GM21737 (cell line): ENCODE measurements around the gene RPS6KB1.
"Not testable (repeated sequence)": the region's sequence is repeated elsewhere in the genome, so short reads cannot be mapped to it uniquely, and the experiment has no call there.

Experiments used
- ATAC-seq: cut with Tn5 transposase; IDR thresholded peaks from one replicate; pipeline ENCODE4 v1.9.1; 2021; ENCODE audit warnings: mild to moderate bottlenecking, moderate library complexity; ENCODE audit not compliant: unreplicated experiment

Gene RPS6KB1

DNA sequence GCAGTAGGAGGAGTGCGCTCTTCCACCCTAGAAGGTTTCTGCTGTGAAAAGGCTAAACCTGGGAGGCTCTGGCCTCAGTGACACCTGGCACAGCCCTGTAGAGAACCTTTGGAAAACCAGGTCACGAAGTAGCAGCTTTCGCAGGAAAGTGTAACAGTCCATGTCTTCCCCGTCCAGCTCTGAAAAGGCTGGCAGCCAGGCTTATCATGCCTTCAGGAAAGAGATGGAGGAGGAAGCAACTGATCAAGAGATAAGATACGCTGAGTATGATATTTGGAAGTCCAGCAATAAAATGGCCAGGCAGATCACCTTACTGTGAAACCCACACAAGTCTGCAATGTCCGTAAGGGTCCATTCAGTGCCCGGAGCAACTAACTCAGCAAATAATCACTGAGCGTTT lies 22.4 kb upstream of the RPS6KB1 start:
- no peak for ATAC-seq

DNA sequence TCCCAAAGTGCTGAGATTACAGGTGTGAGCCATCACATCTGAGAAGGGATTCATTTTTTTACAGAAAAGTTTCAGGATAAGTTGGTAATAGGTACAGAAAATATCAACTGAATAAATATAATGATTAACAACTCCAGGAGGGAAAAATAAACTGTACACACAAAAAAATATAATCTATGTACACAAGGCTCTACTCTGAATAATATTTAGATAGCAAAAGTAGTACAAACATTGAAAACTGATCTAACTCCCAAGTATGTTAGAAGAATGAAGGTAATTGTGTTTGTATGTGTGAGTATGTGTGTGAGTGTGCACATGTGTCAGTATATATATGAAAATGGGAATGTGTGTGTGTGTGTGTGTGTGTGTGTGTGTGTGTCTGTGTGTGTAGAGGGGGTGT lies 20.6 kb upstream of the RPS6KB1 start:
- ATAC-seq, result no peak

DNA sequence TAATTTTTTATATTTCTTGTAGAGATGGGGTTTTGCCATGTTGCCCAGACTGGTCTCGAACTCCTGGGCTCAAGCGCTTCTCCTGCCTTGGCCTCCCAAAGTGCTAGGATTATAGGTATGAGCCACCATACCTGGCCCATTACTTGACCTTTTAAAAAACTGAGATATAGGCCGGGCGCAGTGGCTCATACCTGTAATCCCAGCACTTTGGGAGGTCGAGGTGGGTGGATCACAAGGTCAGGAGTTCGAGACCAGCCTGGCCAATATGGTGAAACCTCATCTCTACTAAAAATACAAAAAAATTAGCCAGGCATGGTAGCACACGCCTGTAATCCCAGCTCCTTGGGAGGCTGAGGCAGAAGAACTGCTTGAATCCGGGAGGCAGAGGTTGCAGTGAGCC lies 19.5 kb upstream of the RPS6KB1 start:
- ATAC-seq, result not testable (repeated sequence)

DNA sequence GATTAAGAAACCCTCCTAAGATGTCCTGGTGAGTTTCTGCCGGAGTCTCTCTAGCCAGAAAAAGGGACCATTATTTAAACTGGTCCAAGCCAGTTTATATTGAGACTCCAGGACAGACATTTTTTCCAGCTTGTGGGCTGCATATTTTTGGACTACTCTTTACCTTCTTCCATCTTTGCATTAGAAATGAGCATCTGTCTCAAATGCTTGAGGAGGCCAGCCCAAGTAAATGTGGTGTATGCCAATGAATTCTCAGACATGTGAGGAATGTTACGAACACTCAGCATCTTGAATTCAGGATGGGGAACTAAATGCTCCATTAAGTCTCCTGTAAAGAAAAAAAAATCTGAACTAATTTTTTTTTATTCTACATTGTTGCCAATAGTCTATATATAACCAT lies 18.5 kb upstream of the RPS6KB1 start:
- no peak for ATAC-seq

DNA sequence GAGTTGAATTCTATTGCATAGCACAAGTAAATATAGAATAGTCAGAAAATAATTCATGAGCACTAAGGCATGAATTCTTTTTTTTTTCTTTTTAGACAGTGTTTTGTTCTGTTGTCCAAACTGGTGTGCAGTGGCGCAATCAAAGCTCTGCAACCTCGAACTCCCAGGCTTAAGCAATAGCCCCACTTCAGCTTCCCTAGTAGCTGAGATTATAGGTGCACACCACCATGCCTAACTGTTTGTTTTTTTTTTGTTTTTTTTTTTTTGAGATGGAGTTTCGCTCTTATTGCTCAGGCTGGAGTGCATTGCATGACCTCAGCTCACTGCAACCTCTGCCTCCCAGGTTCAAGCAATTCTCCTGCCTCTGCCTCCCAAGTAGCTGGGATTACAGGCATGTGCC lies 16.8 kb upstream of the RPS6KB1 start:
- no peak for ATAC-seq

DNA sequence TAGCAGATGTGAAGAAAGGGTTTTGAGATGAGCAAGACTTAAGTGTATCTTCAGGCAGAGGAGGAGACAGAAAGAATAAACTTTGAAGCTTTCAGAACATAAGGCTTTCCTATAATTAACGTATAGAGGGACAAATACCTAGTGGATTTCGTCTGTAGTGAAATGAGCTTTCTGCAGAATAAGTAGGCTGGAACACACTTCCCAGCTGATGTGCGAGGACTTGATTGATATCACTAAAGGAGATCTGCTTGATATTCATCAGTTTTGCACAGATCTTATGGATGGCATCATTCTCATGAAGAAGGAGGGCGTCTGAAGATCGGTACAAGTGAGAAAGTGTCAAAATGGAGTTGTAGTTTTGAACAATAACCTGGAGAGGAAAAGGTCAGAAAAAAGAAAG lies 15.0 kb upstream of the RPS6KB1 start:
- no peak for ATAC-seq

DNA sequence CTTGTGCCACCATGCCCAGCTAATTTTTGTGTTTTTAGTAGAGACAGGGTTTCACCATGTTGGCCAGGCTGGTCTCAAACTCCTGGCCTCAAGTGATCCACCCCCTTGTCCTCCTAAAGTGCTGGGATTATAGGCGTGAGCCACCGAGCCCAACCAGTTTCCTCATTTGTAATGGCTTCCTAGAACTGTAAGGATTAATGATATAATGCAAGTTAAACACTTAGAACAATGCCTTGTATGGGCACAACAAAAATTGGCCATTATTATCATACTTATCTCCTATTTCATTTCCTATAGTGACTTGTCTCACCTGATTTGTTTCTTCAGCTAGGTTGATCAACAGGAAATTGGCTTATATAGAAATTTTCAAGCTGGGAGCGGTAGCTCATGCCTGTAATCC lies 14.3 kb upstream of the RPS6KB1 start:
- ATAC-seq, result no peak

DNA sequence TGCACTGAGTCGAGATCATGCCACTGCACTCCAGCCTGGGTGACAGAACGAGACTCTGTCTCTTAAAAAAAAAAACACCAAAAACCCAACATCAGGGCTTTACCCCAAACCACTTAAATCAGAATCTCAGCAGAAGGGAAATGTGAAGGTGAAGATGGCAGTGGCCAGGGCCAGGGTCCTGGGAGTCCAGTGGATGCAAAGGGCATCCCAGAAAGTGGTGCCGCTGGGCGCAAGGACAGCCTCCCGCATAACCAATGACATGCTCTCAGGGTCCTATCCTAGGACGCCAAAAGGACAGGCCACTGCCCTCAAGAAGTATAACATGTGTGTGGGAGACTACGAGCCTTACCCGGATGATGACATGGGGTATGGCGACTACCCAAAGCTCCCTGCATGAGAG lies 8.1 kb upstream of the RPS6KB1 start:
- ATAC-seq, result no peak

DNA sequence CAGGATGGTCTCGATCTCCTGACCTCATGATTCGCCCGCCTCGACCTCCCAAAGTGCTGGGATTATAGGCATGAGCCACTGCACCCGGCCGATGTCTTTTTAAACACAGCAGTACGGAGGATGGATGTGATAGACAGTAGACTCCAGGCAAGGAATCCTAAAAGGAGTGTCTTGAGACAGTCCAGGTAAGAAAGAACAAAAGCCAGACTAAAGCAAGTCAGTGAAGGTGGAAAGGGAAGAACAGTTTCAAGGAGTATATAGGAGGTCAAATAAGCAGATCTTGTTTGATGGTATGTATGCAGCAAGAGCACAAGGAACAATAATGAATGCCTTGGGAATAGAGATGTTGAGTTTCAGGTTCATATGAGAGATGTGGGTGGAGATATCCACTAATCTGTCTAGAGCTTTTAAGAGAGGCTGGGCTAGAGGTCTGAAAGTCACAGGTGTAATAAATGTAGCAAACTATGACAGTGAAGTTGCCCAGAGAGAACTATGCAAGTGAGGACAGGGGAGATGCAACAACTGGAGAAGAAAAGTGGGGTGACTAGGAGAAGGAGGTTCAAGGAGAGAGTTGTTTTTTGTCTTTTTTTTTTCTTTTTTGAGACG lies 4.7 kb upstream of the RPS6KB1 start:
- no peak for ATAC-seq

DNA sequence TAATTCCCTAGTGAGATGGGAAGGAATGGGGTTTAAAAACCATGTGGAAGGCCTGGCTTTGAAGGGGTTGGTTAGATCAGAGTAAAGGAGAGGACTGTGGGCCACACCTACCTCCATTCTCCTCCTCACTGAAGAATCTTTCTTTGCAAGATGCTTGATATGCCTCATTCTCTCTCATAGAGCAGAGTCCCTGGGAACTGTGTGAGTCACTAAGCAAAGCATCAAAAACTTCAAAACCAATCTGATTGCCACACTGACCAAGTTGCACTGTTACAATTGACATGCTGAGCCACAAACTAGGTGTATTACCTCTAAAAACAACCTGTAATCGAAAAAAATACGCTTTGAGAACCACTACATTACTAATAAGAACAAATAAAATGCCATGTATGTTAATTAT lies 2.2 kb upstream of the RPS6KB1 start:
- no peak for ATAC-seq

DNA sequence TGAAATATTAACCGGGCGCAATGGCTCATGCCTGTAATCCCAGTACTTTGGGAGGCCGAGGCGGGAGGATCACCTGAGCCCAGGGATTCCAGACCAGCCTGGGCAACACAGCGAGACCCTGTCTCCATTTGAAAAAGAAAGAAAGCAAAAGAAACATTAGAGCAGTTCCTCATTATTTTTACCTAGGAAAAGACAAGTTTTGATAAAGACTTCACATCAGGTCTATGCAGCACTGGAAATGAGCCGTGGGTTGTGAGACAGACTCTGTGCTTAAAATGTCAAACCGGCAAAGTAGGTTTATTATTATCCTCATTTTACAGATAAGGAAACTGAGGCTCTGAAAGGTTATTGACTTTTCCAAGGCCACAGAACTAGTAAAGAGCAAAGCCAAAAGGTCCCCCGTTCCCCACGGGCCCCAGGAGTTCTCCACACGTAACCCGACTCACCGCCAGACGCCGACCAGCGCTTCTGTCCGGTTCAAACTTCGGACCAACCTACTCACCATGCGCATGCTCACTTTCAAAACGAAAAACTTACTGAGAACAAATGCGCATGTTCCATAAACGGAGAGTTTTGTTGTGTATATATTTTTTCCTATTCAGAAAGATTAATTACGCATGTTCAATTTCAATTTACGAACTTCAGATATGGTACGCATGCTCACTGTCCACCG lies 534 bp upstream of the RPS6KB1 start:
- ATAC-seq, result peak; percentile 56

DNA sequence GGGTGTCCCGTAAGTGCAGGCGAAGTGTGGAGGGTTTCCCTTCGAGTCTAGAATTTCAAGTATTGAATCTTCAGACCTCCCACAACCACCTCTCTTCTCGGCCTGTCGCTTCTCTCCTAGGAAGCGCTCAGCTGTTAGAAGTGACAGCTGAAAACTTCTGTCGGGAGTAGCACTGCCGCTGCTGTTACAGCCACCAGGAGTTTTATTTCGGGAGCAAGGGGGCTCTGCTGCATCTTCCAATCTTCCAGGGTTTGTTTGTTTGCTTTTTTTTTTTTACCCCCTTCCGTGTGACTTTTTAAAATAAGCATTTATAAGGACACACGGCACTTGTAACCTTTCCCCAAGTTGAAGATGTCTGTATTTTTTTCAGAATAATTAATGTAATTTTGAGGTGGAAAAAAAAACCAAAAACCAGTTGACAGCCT lies 767 bp downstream of the RPS6KB1 start:
- ATAC-seq, result no peak

DNA sequence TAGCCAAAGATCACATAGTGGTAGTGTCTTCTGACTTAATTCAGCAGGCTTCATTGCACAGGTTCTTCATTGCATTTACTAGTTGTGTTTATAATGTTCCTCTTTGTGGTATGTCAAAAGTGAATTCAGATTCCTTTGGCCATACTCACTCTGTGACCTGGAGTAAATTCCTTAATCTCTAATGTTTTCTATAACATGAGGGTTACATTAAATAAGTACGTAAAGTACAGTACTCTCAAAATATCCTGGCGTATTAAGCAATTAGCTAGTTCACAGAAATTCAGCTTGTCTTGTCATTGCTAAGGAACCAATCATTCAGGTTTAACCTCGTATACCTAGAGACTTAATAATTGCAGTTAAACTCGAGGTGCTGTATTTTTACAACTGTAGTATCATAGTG lies 4.2 kb downstream of the RPS6KB1 start:
- no peak for ATAC-seq

DNA sequence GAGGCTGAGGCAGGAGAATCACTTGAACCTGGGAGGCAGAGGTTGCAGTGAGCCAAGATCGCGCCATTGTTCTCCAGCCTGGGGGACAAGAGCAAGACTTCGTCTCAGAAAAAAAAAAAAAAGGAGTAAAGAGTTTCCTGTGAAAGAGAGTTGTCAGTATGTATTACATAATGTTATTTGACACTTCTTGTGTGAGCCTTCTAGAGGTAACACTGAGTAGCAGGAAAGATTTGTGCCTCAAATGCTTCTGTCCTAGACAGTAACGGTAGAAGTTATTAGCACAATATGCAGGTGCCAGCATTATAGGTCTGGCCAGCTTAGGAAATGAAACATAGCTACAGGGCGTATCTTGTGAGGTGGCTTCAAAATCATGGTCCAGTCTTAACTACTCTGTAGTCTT lies 6.2 kb downstream of the RPS6KB1 start:
- ATAC-seq, result no peak

DNA sequence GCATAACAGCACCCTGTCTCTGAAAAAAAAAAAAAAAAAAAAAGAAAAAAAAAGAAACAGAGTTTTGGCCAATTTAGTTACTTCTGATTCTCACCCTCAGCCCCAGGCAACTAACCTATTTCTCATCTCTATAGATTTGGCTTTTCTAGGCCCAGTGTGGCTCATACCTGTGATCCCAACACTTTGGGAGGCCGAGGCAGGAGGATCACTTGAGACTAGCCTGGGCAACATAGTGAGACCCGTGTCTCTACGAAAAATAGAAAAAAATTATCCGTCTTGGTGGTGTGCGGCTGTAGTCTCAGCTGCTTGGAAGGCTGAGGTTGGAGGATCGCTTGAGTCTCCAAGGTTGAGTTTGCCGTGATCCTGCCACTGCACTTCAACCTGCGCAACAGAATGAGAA lies 8.7 kb downstream of the RPS6KB1 start:
- ATAC-seq, result no peak

DNA sequence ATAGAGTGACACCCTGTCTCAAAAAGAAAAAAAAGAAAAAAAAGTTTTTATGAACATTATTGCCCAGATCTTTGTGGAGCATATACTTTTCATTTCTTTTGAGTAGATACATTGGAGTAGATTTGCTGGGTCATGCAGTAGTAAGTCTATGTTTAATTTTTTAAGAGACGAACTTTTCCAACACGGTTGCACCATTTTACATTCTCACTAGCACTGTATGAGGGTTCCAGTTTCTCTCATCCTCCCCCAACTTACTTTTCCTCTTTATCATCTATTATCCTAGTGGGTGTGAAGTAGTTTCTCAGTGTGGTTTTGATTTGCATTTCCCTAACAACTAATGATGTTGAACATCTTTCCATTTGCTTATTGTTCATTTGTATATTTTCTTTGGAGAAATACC lies 10.5 kb downstream of the RPS6KB1 start:
- ATAC-seq, result no peak

DNA sequence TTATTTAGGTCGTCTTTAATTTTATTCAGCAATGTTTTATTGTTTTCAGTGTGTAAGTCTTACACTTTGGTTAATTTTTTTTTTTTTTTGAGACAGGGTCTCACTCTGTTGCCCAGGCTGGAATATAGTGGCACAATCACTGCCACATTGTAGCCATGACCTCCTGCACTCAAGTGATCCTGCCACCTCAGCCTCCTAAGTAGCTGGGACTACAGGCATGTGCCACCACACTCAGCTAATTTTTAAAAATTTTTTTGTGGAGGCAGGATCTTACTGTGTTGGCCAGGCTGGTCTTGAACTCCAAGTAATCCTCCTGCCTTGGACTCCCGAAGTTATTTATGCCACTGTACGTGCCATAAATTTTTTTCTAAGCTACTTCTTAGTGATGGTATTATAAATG lies 14.5 kb downstream of the RPS6KB1 start:
- ATAC-seq, result no peak

DNA sequence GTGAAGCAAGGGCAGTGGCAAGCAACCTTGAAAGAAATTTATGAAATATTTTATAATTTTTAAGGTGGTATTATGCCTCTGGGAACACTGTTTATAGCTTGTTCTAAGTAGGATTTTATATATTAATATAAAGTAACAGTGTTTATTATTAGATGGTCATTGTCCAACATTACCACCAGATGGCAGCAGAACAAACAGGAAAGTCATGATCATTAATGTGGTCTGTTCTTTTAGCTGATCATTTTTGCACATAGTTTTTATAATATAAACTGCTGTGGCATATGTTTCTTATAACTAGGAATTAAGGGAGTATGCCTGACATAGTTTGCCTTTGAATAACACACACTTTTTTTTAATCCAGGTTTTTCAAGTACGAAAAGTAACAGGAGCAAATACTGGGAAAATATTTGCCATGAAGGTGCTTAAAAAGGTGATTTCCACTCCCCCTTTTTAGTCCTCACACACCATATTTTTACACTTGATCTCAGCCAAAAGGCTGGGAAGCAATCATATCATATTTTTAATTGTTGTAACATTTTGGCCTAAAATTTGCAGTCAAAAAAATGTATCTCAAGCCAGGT lies 21.4 kb downstream of the RPS6KB1 start:
- no peak for ATAC-seq

DNA sequence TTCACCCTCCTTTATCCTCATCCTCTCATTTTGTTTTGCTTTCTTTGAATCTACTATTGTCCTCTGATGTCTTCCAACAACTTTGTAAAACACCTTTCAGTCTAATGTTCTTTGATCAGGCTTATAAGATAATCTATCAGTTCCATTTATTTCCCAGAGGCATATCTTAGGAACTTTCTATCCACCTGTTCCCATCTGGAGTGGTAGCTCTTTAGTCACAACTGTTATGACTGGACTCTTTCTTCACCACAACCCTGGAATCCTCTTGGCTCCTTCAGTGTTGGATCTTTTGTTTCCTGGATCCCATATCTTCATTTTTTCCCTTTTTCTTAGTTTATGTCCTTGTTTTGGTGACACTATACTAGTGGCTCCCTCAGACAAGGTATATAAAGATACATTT lies 23.5 kb downstream of the RPS6KB1 start:
- ATAC-seq, result no peak

DNA sequence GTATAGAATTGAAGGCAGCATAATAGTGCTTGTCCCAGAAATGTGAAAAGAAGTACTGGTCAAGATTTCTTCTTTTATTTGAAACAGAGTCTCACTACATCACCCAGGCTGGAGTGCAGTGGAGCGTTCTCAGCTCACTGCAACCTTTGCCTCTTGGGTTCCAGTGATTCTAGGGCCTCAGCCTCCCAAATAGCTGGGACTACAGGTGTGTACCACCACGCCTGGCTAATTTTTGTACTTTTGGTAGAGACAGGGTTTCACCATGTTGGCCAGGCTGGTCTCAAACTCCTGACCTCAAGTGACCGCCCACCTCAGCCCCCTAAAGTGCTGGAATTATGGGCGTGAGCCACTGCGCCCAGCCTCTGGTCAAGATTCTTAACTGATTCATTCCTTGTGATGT lies 27.7 kb downstream of the RPS6KB1 start:
- ATAC-seq, result not testable (repeated sequence)

DNA sequence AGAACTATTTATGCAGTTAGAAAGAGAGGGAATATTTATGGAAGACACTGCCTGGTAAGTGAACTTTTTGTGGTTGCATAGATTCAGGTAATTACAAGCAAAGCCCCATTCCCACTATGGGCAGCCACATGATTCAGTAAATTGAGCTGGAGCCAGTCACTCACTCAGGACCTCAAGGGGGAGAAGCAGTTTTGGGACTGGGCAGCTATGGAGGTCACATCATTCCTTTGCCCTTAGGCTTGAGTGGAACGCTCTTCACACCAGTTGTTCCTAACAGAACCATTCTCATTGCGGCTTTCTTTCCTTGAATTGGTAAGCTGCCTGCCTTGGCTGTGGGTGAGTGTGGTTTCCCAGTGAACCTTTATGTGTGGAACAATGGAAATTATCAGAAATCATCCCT lies 37.2 kb downstream of the RPS6KB1 start:
- not testable (repeated sequence) for ATAC-seq

DNA sequence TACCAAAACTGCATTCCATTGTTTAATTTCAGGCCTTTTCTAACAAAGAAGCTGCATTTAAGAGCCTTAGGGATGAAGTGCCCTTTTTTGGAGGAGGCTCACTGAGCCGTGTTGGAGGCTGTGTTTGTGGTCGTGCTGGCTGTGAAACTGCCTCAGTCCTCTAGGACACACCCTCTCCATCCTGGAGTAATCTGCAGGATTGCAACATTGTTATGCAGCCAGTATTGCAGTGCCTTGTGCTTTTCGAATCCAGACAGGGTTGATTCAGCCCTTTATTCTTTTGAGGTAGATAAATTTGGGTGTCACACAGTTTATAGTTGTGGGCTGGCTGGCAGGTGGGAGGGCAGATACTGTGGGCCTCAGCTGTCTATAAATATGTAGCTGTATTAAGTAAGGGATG lies 37.8 kb downstream of the RPS6KB1 start:
- not testable (repeated sequence) for ATAC-seq

DNA sequence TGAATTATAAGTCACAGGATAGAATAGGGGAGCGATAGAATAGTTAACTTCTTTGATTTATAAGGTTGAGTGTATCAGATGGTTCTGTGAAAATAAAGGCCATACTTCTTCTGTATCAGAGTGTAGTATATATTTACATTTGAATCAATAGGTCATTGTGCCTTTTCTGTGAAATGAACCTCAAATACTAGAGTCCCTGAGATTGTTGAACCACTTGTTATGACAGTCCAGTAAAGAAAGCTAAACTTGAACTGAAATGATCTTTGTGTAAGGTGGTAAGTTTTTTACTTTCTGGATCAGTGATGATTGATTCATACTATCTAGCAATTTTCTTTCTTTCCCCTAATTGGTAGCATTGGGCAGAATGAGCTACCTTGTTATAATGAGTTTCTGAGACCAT lies 40.4 kb downstream of the RPS6KB1 start:
- ATAC-seq, result not testable (repeated sequence)
